Kidney (tissue), 14 donors: ENCODE results near the gene RBMS3. TPM values are rescaled to one million over a fixed set of nuclear protein-coding genes. Genes with fewer than 3 reads are reported as not detected.

Experiments
- DNase-seq, 5 donors: peaks; one replicate each; pipeline ENCODE4 v3.0.0-alpha.2; 2013 to 2020
- FAIRE-seq: peaks from 2 replicates; lab custom pipeline; 2012; peaks lifted over from hg19 to GRCh38; lab: Jason Lieb, UNC
- H3K27ac ChIP-seq, 2 donors: one replicate each; pipeline ENCODE4 v1.7.0; 2013; ENCODE audit warnings: low read depth in 2 of 2, low read length in 2 of 2, inconsistent platforms in 1 of 2
- H3K27me3 ChIP-seq: one replicate; pipeline ENCODE4 v1.7.1; 2013; ENCODE audit warnings: low read length, inconsistent platforms; ENCODE audit not compliant: control insufficient read depth, insufficient read depth
- H3K36me3 ChIP-seq, 3 donors: one replicate each; pipeline versions ENCODE4 v1.7.0 to v1.7.1; 2013; ENCODE audit warnings: low read length in 3 of 3, control low read depth in 1 of 3, inconsistent platforms in 1 of 3; ENCODE audit not compliant: insufficient read depth in 3 of 3, control insufficient read depth in 2 of 3
- H3K4me1 ChIP-seq, 3 donors: one replicate each; pipeline versions ENCODE4 v1.7.0 to v1.7.1; 2013; ENCODE audit warnings: low read length in 3 of 3, inconsistent platforms in 1 of 3, low read depth in 1 of 3; ENCODE audit not compliant: control insufficient read depth in 2 of 3, insufficient read depth in 2 of 3
- H3K4me3 ChIP-seq, 3 donors: one replicate each; pipeline versions ENCODE4 v1.7.0 to v1.8.1; 2013; ENCODE audit warnings: low read length in 3 of 3, control low read depth in 1 of 3, inconsistent platforms in 1 of 3
- H3K9ac ChIP-seq, 3 donors: one replicate each; pipeline versions ENCODE4 v1.7.0 to v1.7.1; 2013; ENCODE audit warnings: low read length in 3 of 3, control low read depth in 1 of 3, inconsistent platforms in 1 of 3
- H3K9me3 ChIP-seq, 3 donors: one replicate each; pipeline versions ENCODE4 v1.7.0 to v1.7.1; 2013; ENCODE audit warnings: low read length in 3 of 3, control low read depth in 1 of 3, inconsistent platforms in 1 of 3; ENCODE audit not compliant: control insufficient read depth in 2 of 3, insufficient read depth in 1 of 3
- intact Hi-C: fragments of 100-400 bp; cut with DNase I; formaldehyde crosslinking; loops from one replicate; pipeline ENCODE4 v1.11.1; 2022
- polyA plus RNA-seq: library from polyadenylated mRNA; stranded (reverse); fragments of 350-450 nt; fragmentation: Illumina TruSeq; extraction: RNeasy Lipid Tissue Mini Kit (QIAGEN cat#74804); gene quantifications from one replicate; pipeline ENCODE4 v1.2.3, GENCODE V29; 2014; ENCODE audit warnings: low read depth, low replicate concordance; ENCODE audit not compliant: insufficient read depth
- total RNA-seq: library from RNA; stranded (reverse); fragmentation: NEBNext Ultra II Directional; extraction: Animal tissue kit (Norgen Biotek cat#: 25700); gene quantifications from one replicate; pipeline ENCODE4 v1.2.1, GENCODE V29; 2021
- TF ChIP-seq, protein P1 (sequence below): IDR thresholded peaks from 3 replicates; pipeline ENCODE4 v1.5.1; 2012; ENCODE audit warnings: mild to moderate bottlenecking, moderate library complexity, borderline replicate concordance; ENCODE audit not compliant: insufficient read depth; ENCODE audit errors: extremely low read depth
- donor health status: control.
- donor health status: control.
- donor health status: control.
- donor health status: control.
- donor health status: control.
- donor health status: DM: yes; HTN: yes; CAD: no.
- donor health status: Normal renal cell carcinoma (clear cell type).

Gene RBMS3
- total and polyA plus RNA-seq, 2 donors from 2014 or later: 3.2 to 48.8 TPM

DNA sequence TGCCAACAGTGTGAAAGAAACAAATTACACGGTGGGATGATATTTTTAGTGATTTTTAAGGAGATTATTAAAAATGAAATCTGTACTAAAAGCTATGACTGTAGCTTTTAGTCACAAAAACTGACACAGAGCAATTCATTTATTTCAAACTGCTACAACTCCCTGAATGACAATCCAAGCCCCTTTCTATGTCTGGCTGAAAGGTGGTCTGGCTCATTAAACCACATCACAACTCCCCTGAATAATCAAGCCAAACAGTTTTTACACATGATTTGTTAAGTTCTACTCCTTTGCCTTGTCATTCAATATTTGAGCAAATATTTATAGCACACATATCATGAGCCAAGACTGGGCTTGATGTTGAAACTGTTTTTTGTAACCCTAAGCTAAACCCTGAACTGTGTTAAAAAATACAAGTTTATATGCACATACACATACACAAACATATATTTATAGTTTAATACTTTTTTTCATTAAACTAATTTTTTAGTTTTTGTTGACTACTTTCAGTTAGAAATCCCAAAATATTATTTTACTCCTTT is 125.5 kb downstream of the RBMS3 start:
- no peaks in the 10 kb centered on the region for H3K36me3 ChIP-seq
- no peaks in the 10 kb centered on the region for H3K4me1 ChIP-seq
- H3K27ac ChIP-seq: no peak overlapping the region
- TF ChIP-seq, protein P1, sequence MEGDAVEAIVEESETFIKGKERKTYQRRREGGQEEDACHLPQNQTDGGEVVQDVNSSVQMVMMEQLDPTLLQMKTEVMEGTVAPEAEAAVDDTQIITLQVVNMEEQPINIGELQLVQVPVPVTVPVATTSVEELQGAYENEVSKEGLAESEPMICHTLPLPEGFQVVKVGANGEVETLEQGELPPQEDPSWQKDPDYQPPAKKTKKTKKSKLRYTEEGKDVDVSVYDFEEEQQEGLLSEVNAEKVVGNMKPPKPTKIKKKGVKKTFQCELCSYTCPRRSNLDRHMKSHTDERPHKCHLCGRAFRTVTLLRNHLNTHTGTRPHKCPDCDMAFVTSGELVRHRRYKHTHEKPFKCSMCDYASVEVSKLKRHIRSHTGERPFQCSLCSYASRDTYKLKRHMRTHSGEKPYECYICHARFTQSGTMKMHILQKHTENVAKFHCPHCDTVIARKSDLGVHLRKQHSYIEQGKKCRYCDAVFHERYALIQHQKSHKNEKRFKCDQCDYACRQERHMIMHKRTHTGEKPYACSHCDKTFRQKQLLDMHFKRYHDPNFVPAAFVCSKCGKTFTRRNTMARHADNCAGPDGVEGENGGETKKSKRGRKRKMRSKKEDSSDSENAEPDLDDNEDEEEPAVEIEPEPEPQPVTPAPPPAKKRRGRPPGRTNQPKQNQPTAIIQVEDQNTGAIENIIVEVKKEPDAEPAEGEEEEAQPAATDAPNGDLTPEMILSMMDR: no peak
- no peaks in the 10 kb centered on the region for H3K27me3 ChIP-seq
- no peaks in the 10 kb centered on the region for H3K9me3 ChIP-seq
- FAIRE-seq (no peak), DNase-seq (peak in 2 of 5 donors; percentile 54 to 66)
- intact Hi-C loops: no loop called here
- H3K4me3 ChIP-seq: no peak overlapping the region
- no peak overlapping the region for H3K9ac ChIP-seq

DNA sequence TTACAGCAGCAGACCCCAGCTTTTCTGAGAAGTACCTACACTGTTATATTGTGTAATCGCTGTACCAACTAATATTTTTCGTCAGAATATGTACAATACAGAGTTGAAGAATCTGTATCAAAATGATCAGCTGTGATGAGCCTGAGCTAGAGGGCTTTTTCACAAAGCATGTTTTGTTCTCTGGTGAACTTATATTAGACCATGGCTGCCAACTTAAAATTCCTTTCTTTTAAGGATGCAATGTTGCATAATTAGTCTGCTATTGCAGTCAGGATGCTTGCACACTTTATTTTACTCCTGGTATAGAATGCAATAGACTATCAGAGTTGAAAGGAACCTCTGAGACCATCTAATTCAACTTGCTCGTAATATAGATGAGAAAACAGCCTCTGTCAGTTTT is 127.8 kb downstream of the RBMS3 start:
- H3K9me3 ChIP-seq: no peaks in the 10 kb centered on the region
- DNase-seq (no peak), FAIRE-seq (no peak)
- TF ChIP-seq, protein P1: no peak
- H3K27me3 ChIP-seq: no peaks in the 10 kb centered on the region
- H3K9ac ChIP-seq: no peak overlapping the region
- H3K36me3 ChIP-seq: no peaks in the 10 kb centered on the region
- no peak overlapping the region for H3K27ac ChIP-seq
- no peaks in the 10 kb centered on the region for H3K4me1 ChIP-seq
- H3K4me3 ChIP-seq: no peak overlapping the region
- intact Hi-C loops: no loop called here

DNA sequence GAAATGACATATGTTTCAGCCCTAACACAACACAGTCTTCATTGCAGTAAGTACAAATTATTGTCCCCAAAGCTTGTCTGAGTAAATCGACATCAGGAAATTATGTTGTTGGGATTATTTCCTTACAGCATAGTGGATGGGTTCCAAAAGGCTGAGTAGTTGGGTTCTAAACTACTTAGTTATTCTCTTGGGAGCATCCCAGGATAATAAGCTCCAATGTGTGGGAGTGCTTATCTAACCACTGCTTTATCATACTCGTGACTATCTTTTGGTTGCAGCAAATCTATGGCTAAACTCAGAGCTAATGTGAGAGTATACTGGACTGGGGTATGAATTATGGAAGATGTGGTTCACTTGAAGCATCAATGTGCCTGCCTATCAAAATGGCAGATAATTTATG is 128.5 kb downstream of the RBMS3 start:
- no peaks in the 10 kb centered on the region for H3K4me1 ChIP-seq
- no peak for DNase-seq
- H3K27me3 ChIP-seq: no peaks in the 10 kb centered on the region
- no peak overlapping the region for H3K27ac ChIP-seq
- H3K36me3 ChIP-seq: no peaks in the 10 kb centered on the region
- no peak overlapping the region for H3K9ac ChIP-seq
- TF ChIP-seq, protein P1: no peak
- no peak for FAIRE-seq
- no peak overlapping the region for H3K4me3 ChIP-seq
- no peaks in the 10 kb centered on the region for H3K9me3 ChIP-seq
- intact Hi-C loops: no loop called here

DNA sequence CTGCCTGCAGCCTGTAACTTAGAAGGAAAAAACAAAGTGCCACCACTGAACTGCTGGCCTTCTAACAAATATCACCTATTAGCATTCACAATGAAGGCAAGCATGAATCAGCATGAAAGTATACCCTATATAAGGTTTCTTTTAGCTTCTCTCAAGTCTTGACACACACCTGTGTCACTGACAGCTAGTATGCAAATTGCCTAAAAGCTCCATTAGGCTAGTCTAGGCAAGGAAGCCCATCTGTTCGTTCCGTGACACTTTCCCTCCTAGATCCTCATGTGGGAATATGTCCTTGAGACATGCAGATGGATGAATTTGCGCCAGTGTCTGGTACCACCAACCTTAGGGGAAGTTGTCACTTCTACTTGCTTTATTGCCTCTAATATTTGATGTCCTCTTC is 129.3 kb downstream of the RBMS3 start:
- Histone ChIP-seq H3K4me3 (no peak overlapping the region), H3K9ac (no peak overlapping the region), H3K9me3 (no peaks in the 10 kb centered on the region), H3K4me1 (no peaks in the 10 kb centered on the region), H3K27me3 (no peaks in the 10 kb centered on the region), H3K27ac (no peak overlapping the region), H3K36me3 (no peaks in the 10 kb centered on the region)
- FAIRE-seq (no peak), DNase-seq (no peak)
- TF ChIP-seq, protein P1: no peak
- intact Hi-C loops: no loop called here
